Stromal cell of bone marrow (primary cell): Measurements from ENCODE around the gene ABI3.
"Not testable (repeated sequence)": the region's sequence is repeated elsewhere in the genome, so short reads cannot be mapped to it uniquely, and the experiment has no call there.

Experiments used
- DNase-seq: peaks from one replicate; pipeline ENCODE4 v3.0.0-alpha.2; 2012; ENCODE audit warnings: low read depth

The ABI3 gene, protein sequence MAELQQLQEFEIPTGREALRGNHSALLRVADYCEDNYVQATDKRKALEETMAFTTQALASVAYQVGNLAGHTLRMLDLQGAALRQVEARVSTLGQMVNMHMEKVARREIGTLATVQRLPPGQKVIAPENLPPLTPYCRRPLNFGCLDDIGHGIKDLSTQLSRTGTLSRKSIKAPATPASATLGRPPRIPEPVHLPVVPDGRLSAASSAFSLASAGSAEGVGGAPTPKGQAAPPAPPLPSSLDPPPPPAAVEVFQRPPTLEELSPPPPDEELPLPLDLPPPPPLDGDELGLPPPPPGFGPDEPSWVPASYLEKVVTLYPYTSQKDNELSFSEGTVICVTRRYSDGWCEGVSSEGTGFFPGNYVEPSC

DNA sequence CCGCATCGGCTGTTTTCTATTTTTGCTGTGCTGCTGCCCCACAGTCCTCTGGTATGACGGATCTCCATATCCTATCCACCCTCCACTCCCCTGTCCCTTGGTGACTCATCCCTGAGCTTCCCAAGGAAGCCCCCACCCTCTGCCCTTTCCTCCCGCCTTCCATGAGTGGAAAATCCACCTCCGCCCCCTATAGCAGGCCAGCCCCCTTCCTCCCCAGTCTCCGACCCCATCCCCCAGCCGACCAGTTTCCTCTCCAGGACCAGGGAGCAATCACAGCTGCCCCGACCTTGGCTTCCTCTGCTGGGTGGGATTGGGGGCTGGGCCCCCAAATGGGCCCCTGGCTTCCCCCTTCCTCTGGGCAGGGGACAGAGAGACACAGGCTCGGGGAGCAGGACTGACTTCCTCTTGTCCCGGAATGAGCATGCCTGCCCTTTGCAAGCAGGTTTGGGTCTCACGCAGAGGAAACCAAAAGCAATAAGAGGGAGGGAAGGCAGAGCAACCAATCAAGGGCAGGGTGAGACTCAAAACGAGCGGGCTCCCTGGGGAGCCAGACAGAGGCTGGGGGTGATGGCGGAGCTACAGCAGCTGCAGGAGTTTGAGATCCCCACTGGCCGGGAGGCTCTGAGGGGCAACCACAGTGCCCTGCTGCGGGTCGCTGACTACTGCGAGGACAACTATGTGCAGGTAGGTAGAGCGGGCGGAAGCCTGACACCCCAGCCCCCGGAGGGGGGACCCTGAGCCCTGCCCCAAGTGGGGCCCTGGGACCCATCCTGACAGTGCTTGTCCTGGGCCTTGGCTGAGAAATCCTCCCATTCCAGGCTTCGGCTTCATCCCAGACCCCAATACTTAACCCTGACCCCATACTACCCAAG, at the start of gene ABI3, which contains the start of gene GNGT2:
Gene ABI3, plus strand, starts transcription at position 550 of the 872 bp plus-strand sequence. Its CDS starts 18 bp downstream, at position 568.
Gene GNGT2, minus strand, starts transcription at position 417 of the 872 bp plus-strand sequence. CDS start 3,152 bp downstream, outside the sequence.
- DNase-seq, result no peak

DNA sequence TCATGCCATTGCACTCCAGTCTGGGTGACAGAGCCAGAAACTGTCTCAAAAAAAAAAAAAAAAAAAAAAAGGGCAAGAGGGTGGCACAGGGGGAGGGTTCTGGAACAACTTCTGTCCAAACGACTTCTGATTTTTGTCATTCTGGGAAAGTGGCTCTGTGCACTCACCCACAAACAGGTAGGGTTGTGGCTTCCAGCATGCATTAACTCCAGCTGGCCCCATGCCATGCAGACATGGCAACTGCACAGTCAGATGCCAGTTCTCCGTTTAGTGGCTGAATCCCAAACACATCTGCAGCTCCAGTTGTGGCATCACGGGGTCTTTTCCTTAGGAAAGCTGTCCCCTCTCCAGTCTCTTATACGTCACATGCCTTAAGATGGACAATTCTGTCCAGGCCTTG, 47.6 kb upstream of the ABI3 start:
- DNase-seq, result no peak

DNA sequence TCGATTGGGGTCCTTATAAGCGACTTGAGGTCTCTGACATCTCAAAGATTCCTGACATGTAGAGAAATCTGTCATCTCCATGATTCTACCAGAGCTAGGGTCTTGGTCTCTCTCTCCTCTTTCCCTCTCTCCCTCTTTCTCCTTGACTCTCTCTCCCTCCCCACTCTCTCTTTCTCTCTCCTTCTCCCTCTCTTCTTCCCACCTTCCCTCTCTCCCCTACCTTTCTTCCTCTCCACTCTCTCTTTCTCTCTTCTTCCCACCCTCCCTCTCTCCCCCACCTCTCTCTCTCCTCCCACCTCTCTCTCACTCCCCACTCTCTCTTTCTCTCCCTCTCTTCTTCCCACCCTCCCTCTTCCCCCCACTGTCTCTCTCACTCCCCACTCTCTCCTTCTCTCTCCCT, 45.4 kb upstream of the ABI3 start:
- DNase-seq, result no peak

DNA sequence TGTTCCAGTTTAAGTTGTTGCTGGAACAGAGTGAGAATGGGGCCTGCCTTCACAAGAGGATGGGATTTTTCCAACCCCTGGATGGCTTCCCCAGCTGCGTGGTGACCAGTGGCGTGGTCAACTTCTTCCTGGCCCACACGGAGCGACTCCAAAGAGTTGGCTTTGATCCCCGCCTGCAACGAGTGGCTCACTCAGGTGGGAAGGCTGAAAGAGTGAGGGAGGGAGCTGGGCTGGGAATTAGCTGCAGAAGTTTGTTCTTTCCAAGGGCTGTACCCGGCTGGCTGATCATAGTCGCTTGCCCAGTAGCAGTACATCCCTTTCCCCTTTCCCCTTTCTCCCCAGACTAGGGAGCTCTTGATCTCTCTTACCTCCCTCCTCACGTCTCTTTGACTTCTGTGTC, 41.8 kb upstream of the ABI3 start:
- no peak for DNase-seq

DNA sequence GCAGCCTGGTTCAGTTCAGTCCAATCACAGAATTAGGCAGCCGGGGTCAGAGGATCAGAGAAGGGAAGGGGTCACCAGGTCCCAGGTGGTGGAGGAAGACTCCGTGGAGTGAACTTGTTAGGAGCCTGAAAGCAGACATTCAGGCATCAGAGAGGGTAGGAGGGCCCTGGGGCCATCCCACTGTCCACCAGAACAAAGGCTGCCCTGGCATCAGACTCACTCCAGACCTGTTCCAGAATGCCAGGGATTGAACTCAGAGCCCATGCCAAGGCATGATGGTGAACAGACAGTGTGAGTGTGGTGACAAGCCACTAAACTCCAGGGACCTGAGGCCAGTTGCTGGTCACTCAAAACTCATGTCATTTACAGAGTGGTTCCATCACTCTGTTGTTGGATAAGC, 40.3 kb upstream of the ABI3 start:
- no peak for DNase-seq

DNA sequence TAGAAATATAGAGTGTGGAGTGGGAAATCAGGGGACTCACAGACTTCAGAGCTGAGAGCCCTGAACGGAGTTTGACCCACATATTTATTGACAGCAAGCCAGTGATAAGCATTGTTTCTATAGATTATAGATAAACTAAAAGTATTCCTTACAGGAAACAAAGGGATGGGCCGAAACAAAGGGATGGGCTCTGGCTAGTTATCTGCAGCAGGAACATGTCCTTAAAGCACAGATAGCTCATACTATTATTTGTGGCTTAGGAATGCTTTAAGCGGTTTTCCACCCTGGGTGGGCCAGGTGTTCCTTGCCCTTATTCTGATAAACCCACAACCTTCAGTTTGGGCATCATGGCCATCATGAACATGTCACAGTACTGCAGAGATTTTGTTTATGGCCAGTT, 39.8 kb upstream of the ABI3 start:
- not testable (repeated sequence) for DNase-seq

DNA sequence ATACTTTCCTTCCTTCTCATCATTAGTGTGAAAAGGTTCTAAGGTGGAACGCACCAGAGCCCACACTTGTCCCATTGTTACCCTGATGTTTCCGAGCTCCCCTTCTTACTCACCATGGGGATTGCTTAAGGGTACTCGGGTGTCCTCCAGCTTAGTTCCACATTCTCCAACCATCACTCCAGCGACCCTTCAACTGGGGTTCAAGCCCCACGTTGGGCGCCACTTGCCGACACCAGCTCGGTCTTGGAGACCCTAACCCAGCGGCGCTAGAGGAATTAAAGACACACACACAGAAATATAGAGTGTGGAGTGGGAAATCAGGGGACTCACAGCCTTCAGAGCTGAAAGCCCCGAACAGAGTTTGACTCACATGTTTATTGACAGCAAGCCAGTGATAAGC, 34.5 kb upstream of the ABI3 start:
- not testable (repeated sequence) for DNase-seq

DNA sequence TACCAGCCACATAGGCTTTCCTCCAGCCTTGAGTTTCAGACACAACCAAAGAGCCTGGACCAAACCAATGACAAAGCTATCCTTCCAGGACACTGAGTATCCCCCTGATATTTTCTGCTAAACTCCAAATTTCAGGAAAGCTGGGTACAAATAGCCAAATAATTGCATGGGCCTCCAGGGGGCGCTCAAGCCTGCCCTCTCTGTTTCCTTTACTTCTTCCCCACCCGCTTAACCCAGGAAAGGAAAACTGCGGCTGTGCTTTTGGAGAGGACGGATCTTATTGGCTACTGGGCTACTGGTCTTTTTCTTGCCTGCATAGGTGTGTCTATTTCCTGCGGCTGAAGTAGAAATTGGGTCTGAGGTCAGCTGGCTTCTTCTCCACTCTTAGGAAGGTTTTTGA, 30.2 kb upstream of the ABI3 start:
- DNase-seq, result no peak

DNA sequence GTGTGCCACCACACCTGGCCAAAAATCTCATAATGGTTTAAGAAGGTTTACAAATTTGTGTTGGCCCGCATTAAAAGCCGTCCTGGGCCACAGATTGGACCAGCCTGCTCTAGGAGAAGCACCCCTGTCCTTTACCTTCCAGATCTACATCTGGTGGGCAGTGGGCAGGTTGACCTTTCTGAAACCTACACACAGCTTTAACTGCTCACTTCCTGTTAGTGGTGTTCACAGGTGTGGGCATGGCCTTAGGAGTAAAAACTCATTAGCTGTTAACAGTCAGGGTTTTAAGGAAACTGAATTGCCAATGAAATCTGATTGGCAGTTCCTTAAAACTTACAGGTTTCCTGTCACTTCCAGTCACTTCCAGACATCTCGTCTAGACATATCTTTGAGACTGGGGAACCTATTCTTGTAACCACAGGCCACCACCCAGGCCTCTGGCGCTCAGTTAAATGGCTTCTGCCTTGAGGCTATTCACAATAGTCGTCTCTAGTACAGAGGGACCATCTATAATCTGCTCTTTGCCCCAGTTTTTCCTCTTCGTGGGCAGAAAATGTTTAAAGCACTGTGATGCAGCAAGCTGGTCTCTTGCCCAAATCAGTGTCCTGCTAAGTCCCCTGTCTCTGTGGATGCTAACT, 29.4 kb upstream of the ABI3 start:
- no peak for DNase-seq

DNA sequence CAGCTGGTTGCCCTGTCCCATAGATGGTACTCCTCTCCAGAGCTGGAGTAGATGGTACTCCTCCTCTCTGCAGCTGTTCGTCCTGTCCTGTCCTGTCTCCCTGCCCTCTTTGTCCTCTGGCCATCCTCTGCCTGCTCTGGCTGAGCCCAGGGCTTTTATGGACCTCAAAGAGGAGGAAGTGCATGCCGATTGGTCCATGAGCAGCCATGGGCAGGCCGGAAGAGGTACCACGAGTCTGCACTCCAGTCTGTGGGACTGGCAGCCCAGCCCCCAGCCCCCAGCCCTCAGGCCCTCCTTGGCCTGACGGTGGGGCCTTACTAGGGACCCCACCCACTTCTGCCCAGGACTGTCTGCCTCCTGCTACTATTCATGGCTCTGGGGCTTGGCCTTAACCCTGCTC, 27.2 kb upstream of the ABI3 start:
- DNase-seq, result no peak

DNA sequence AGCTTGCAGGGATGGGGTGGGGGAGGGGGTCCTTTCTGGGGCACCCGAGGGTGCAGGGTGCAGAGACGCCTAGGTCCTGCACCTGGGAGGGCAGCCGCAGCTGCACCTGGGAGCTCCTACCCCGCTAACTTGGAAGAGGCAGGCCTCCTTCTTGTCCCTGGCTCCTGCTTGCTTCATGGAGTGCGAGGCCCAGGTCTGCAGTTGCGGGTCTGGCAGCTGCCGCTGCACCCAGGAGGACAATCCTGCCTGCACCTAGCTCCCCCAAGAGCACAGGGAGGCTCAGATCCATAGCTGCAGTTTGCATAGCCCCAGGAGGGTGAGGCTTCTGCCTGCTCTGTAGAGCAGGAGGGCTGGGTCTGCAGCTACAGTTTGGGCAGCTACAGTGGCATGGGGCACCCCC, 26.7 kb upstream of the ABI3 start:
- no peak for DNase-seq

DNA sequence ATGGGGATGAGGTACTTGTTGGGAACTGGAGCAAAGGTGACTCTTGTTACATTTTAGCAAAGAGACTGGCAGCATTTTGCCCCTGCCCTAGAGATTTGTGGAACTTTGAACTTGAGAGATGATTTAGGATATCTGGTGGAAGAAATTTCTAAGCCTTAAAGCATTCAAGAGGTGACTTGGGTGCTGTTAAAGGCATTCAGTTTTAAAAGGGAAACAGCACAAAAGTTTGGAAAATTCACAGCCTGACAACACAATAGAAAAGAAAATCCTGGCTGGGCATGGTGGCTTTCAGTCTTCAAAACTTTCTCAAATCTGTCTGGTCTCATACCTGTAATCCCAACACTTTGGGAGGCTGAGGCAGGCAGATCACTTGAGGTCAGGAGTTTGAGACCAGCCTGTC, 26.0 kb upstream of the ABI3 start:
- DNase-seq, result not testable (repeated sequence)

DNA sequence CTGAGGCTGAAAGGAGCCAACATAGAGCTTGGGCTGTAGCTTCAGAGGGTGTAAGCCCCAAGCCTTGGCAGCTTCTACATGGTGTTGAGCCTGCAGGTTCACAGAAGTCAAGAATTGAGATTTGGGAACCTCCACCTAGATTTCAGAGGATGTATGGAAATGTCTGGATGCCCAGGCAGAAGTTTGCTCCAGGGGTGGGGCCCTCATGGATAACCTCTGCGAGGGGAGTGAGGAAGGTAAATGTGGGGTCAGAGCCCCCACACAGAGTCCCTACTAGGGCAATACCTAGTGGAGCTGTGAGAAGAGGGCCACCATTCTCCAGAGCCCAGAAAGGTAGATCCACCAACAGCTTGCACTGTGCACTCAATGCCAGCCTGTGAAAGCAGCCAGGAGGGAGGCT, 25.1 kb upstream of the ABI3 start:
- DNase-seq, result not testable (repeated sequence)

DNA sequence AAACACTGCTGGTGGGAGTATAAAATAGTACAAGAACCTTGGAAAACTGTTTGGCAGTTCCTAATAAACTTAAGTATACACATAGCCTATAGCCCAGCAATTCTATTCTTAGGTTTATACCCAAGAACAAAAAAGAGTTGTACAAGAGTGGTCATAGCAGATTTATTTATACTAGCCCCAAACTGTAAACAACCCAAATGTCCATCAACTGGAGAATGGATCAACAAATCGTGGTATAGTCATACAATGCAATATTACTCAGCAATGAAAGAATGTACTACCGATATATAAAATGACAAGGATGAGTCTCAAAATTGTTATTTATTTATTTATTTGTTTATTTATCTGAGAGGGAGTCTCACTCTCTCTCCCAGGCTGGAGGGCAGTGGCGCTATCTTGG, 23.2 kb upstream of the ABI3 start:
- DNase-seq, result no peak

DNA sequence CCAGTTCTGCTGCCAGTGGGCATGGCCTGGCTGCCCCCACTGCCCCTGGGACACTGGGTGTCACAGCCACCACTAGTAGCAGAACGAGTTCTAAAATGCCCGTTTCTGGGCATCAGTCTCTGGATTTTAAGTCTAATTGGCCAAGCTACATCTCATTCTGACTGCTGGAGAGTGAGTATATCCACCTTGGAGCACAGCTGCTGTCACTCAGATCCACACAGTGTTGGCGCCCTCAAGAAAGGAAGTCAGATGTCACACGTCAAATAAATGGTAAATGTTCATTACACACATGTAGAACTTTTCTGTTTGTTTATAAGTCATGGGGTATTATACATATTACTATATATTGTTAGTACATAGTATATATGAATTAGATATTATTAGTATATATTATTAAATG, 19.6 kb upstream of the ABI3 start:
- no peak for DNase-seq

DNA sequence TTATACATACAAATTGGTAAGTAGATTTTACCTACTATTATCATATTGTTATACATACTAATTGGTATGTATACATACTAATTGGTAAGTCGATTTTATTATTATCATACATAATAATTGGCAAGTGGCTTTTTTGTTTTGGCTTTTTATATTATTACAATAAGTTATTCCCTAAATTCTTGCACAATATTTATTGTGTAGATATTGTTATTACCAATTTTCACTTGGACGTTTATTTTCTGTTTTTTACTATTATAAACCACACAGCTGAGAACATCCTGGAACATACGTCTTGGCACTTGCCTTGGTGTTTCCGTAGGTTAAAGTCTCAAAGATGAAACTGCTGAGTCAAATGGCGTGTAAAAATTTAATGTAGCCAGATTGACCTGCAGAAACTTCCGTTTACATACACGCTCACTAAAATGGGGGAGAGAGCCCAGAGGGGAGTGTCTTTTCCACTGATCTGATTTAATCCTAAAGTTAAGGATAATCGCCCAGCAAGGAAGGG, 19.0 kb upstream of the ABI3 start:
- DNase-seq, result no peak

DNA sequence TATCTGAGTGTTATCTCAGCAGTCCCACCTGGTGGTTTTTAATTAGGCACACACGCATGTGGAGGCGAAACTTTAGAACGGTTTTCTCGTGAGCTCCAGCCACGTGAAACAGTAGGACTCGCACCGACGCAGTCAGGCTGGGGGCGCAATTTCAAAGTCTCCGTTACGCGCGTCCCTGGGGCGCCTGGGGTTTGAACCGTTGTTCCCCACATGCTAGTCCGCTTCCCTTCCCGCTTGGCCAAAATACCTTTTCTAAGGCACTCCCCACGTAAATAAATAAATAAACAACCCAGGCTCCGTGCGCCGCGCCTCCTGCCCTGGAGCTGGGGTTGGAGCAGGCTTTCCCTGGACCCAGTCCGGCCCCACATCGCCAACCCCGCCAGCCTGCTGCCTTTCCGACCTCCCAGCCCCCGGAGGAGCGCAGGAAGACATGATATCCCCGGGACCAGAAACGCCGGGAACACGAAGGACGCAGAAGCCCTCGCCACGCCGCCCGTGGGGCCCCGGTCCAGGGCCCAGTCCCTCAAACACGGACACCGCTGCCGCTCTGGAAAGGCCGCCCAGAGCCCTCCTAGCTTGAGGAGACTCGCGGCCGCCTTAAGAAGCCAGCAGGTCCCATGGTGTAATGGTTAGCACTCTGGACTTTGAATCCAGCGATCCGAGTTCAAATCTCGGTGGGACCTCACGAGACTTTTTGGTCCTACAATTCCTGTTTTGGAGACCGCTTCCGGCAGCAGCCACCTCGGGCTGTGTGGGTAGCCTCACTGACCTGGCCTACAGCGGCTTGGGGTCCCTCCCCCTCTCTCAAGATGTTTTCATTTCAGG, 18.4 kb upstream of the ABI3 start:
- DNase-seq, result peak; percentile 62

DNA sequence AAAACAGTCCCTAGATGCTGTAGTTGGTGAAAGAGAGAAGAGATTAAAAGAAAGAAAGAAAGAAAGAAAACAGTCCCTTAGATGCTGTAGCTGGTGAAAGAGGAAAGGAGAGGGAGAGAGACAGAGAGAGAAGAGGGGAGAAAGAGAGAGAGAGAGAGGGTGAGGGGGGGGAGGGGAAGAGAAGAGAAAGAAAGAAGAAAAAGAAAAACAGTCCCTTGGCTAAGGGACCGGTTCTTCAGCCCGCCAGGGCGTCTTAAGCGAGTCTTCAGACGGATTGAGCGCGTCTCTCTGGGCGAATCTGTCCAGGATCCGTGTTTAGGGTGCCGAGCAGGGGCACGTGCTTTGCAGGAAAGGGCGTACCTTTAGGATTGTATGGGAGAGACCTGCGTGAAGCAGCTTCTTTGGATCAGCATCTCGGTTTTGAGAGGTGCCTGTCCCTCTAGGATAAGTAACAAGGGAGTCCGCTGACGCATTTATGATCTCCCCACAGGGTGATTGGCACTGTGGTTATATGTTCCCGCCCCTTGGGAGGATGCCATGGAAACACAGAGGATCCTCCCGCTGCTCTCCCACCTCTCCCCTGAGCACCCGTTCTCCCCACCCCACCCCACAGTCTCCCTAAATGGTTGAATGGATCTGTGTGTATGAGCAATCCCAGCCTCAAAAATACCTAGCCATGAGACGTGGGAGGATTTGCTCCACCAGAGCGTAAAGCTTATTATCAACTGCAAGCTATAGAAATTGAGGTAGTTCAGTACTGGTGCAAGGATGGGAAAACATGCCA, 16.8 kb upstream of the ABI3 start:
- DNase-seq, result peak; percentile 45

DNA sequence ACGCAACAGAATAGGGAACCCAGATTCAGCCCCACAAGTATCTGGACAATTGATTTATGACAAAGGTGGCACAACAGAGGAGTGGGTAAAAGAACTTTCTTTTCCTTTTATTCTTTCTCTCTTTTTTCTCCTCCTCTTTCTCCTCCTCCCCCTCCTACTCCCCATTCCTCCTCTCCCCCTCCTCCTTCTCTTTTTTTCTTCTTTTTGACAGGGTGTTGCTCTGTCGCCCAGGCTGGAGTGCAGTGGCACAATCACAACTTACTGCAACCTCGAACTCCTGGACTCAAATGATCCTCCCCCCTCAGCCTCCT, 16.3 kb upstream of the ABI3 start:
- no peak for DNase-seq

DNA sequence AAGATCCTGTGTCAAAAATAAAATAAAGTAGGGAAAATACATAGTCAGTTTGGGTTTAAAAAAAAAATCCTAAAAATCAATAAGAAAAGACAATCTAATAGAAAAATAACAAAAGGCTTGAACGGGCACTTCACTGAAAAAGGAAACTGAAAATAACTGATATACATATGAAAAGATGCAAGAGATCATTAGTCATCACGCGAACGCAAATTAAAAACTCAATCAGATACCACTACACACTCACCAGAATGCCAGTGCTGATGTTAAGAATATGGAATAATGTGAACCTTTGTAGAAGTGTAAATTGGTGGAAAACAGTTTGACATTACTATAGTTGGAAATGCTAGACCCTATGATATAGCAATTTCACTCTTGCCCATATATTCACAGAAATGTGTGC, 14.8 kb upstream of the ABI3 start:
- DNase-seq, result no peak

DNA sequence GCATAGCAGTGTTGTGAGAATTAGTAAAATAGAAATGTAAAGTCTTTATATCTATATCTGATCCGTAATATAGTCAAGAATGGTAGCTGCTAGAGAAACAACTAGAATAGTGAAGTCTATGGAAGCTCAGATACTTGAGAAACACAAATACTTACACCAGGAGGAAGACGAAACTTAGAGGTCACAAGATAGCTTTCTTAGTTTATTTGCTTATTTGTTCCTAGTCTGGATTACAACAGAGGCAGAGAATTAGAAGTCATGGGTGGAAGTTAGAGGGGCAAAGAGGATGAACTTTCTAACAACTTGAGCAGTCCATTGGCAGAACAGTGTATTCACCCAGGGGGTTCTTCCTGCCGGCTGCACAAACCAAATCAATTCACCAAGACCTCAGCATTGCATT, 14.0 kb upstream of the ABI3 start:
- no peak for DNase-seq
